IMR-90 (cell line): Measurements from ENCODE around the gene DAP3. TPM values are rescaled to one million over a fixed set of nuclear protein-coding genes. Genes with fewer than 3 reads are reported as not detected.

ENCODE experiments used
- ATAC-seq: fragments of 200-7000 bp; cut with Tn5 transposase; 2 replicates; pipeline ENCODE4 v1.9.1; 2020; ENCODE audit warnings: low read depth, mild to moderate bottlenecking, moderate library complexity
- BruUV-seq: library from RNA; stranded (reverse); fragments of 400-500 nt; replicated peaks from 2 replicates; lab custom pipeline; 2021; lab: Mats Ljungman, UMichigan
- CTCF ChIA-PET: fragments of 300-600 bp; formaldehyde crosslinking; extraction: SDS; loops from one replicate; lab custom pipeline; 2021; ENCODE audit warnings: antibody characterized with exemption; lab: Yijun Ruan, JAX
- POLR2A ChIA-PET: fragments of 300-600 bp; sonication (Branson Sonifier 250); formaldehyde crosslinking; loops from one replicate; lab custom pipeline; 2022; ENCODE audit warnings: antibody characterized with exemption; ENCODE audit not compliant: unreplicated experiment; lab: Charles Lee
- DNase-seq: peaks from one replicate; pipeline ENCODE4 v3.0.0; 2013
- H2AFZ ChIP-seq: replicated peaks from 2 replicates; pipeline ENCODE3; 2013; ENCODE audit warnings: low read length, mild to moderate bottlenecking; ENCODE audit not compliant: poor library complexity
- H2AK5ac ChIP-seq: 2 replicates; pipeline ENCODE4 v1.6.1; 2013; ENCODE audit warnings: low read depth, low read length, inconsistent platforms
- H2AK9ac ChIP-seq: replicated peaks from 2 replicates; pipeline ENCODE3; 2013; ENCODE audit warnings: mild to moderate bottlenecking, low read depth, low read length, moderate library complexity; ENCODE audit not compliant: poor library complexity
- H2BK120ac ChIP-seq: 2 replicates; pipeline ENCODE4 v1.6.1; 2013; ENCODE audit warnings: low read depth, low read length, inconsistent platforms
- H2BK15ac ChIP-seq: 3 replicates; pipeline ENCODE4 v1.6.1; 2013; ENCODE audit warnings: low read depth, low read length, inconsistent platforms
- H2BK20ac ChIP-seq: 2 replicates; pipeline ENCODE4 v1.6.1; 2013; ENCODE audit warnings: low read depth, mild to moderate bottlenecking, inconsistent platforms, low read length, moderate library complexity
- H2BK5ac ChIP-seq: 2 replicates; pipeline ENCODE4 v1.6.1; 2013; ENCODE audit warnings: mild to moderate bottlenecking, low read depth, low read length, inconsistent platforms; ENCODE audit not compliant: poor library complexity, severe bottlenecking
- H3K14ac ChIP-seq: replicated peaks from 2 replicates; pipeline ENCODE4 v1.6.1; 2013; ENCODE audit warnings: low read depth, low read length, inconsistent platforms
- H3K18ac ChIP-seq: 2 replicates; pipeline ENCODE4 v1.6.1; 2013; ENCODE audit warnings: low read depth, low read length, control low read depth
- H3K23ac ChIP-seq: 2 replicates; pipeline ENCODE4 v1.6.1; 2013; ENCODE audit warnings: low read depth, low read length, inconsistent platforms
- H3K27ac ChIP-seq: 2 replicates; pipeline ENCODE4 v1.5.1; 2013; ENCODE audit warnings: mild to moderate bottlenecking, control low read depth, low read length; ENCODE audit not compliant: insufficient read depth
- H3K27me3 ChIP-seq: 2 replicates; pipeline ENCODE4 v1.6.1; 2013; ENCODE audit warnings: low read length; ENCODE audit not compliant: control insufficient read depth, insufficient read depth
- H3K36me3 ChIP-seq: 2 replicates; pipeline ENCODE4 v1.6.1; 2013; ENCODE audit warnings: low read length, mixed read lengths; ENCODE audit not compliant: control insufficient read depth, insufficient read depth
- H3K4ac ChIP-seq: 2 replicates; pipeline ENCODE4 v1.6.1; 2013; ENCODE audit warnings: low read depth, low read length, inconsistent platforms
- H3K4me1 ChIP-seq: 2 replicates; pipeline ENCODE4 v1.6.1; 2013; ENCODE audit warnings: low read length, mixed read lengths; ENCODE audit not compliant: control insufficient read depth, insufficient read depth
- H3K4me2 ChIP-seq: 2 replicates; pipeline ENCODE4 v1.6.1; 2013; ENCODE audit warnings: low read depth, mild to moderate bottlenecking, control low read depth, low read length, moderate library complexity
- H3K4me3 ChIP-seq: 2 replicates; pipeline ENCODE4 v1.5.1; 2013; ENCODE audit warnings: low read depth, mild to moderate bottlenecking, control low read depth, low read length, moderate library complexity; ENCODE audit not compliant: insufficient read depth
- H3K56ac ChIP-seq: 2 replicates; pipeline ENCODE4 v1.6.1; 2013; ENCODE audit warnings: low read length, inconsistent platforms; ENCODE audit not compliant: insufficient read depth; ENCODE audit errors: extremely low read depth
- H3K79me1 ChIP-seq, 2 experiments: 2 replicates each; pipeline ENCODE4 v1.6.1; 2013; ENCODE audit warnings: low read length in 2 of 2, inconsistent platforms in 1 of 2, low read depth in 1 of 2
- H3K9ac ChIP-seq: 2 replicates; pipeline ENCODE4 v1.6.1; 2013; ENCODE audit warnings: low read depth, low read length, control low read depth
- H3K9me1 ChIP-seq: 2 replicates; pipeline ENCODE4 v1.6.1; 2013; ENCODE audit warnings: low read length, inconsistent platforms; ENCODE audit not compliant: insufficient read depth
- H3K9me3 ChIP-seq: 2 replicates; pipeline ENCODE4 v1.6.1; 2013; ENCODE audit warnings: low read length; ENCODE audit not compliant: control insufficient read depth, insufficient read depth
- H4K20me1 ChIP-seq: 2 replicates; pipeline ENCODE4 v1.6.1; 2013; ENCODE audit warnings: low read length, inconsistent platforms; ENCODE audit not compliant: insufficient read depth
- H4K5ac ChIP-seq: 2 replicates; pipeline ENCODE4 v1.6.1; 2013; ENCODE audit warnings: mild to moderate bottlenecking, low read depth, low read length, control low read depth
- H4K8ac ChIP-seq, 2 experiments: 2 replicates each; pipeline ENCODE4 v1.6.1; 2013; ENCODE audit warnings: low read depth in 2 of 2, low read length in 2 of 2, control low read depth in 1 of 2, inconsistent platforms in 1 of 2
- H4K91ac ChIP-seq: 2 replicates; pipeline ENCODE4 v1.6.1; 2013; ENCODE audit warnings: low read depth, low read length, inconsistent platforms; ENCODE audit not compliant: insufficient read depth
- BHLHE40 ChIP-seq: fragments of 150-350 bp; IDR thresholded peaks from 2 replicates; pipeline ENCODE4 v1.6.1; 2016; ENCODE audit warnings: mild to moderate bottlenecking, low read depth, low read length
- CEBPB ChIP-seq: IDR thresholded peaks from 2 replicates; pipeline ENCODE4 v1.6.1; 2012; ENCODE audit warnings: low read depth, low read length, improper control_type of control experiment
- CTCF ChIP-seq: conservative IDR thresholded peaks from 2 replicates; pipeline ENCODE4 v1.5.1; 2012; ENCODE audit warnings: mild to moderate bottlenecking, low read depth, low read length, improper control_type of control experiment
- ELK1 ChIP-seq: fragments of 150-350 bp; IDR thresholded peaks from 2 replicates; pipeline ENCODE4 v1.6.1; 2016; ENCODE audit warnings: low read depth, mild to moderate bottlenecking, low read length, moderate library complexity, borderline replicate concordance
- FOS ChIP-seq: fragments of 150-350 bp; IDR thresholded peaks from 2 replicates; pipeline ENCODE4 v1.6.1; 2016; ENCODE audit warnings: low read depth, low read length
- MAFK ChIP-seq: IDR thresholded peaks from 2 replicates; pipeline ENCODE4 v1.6.1; 2012; ENCODE audit warnings: low read depth, low read length, improper control_type of control experiment
- MAZ ChIP-seq: IDR thresholded peaks from 2 replicates; pipeline ENCODE4 v1.6.1; 2012; ENCODE audit warnings: low read depth, mild to moderate bottlenecking, low read length, improper control_type of control experiment, moderate library complexity, borderline replicate concordance
- MXI1 ChIP-seq: IDR thresholded peaks from 2 replicates; pipeline ENCODE4 v1.6.1; 2012; ENCODE audit warnings: low read depth, mild to moderate bottlenecking, low read length, moderate library complexity, borderline replicate concordance
- POLR2A ChIP-seq: IDR thresholded peaks from 2 replicates; pipeline ENCODE4 v1.6.1; 2012; ENCODE audit warnings: mild to moderate bottlenecking, low read depth, low read length
- RAD21 ChIP-seq: IDR thresholded peaks from 2 replicates; pipeline ENCODE4 v1.6.1; 2012; ENCODE audit warnings: low read length, improper control_type of control experiment
- RCOR1 ChIP-seq: IDR thresholded peaks from 2 replicates; pipeline ENCODE4 v1.6.1; 2012; ENCODE audit warnings: mild to moderate bottlenecking, low read length, improper control_type of control experiment; ENCODE audit not compliant: insufficient replicate concordance
- RFX5 ChIP-seq: IDR thresholded peaks from 2 replicates; pipeline ENCODE4 v1.8.0; 2012; ENCODE audit warnings: low read depth, mild to moderate bottlenecking, low read length, moderate library complexity
- WGBS, 2 experiments: methylation state at CpG; one replicate each; pipeline versions ENCODE4 v1.1.5 to v1.1.7; 2013; ENCODE audit warnings: missing lambda C conversion rate in 2 of 2; ENCODE audit not compliant: insufficient read length in 1 of 2; ENCODE audit errors: extremely low coverage in 2 of 2; 5-methylcytosine and 5-hydroxymethylcytosine counted together
- dilution Hi-C: fragments of 300-500 bp; cut with HindIII; formaldehyde crosslinking; loops from one replicate; pipeline ENCODE4 v1.14.3; 2018; ENCODE audit warnings: low sequenced_read_pairs; ENCODE audit not compliant: unreplicated experiment
- in situ Hi-C: fragments of 300-500 bp; cut with MboI; formaldehyde crosslinking; loops from 3 replicates; pipeline ENCODE4 v1.14.3; 2019; ENCODE audit warnings: low sequenced_read_pairs, inconsistent platforms, mixed read lengths
- intact Hi-C: fragments of 100-400 bp; cut with micrococcal nuclease; formaldehyde crosslinking; loops from 2 replicates; pipeline ENCODE4 v1.10.0; 2022
- polyA plus RNA-seq, 3 experiments: library from polyadenylated mRNA; depleted of rRNA; stranded (reverse); fragments of >200 nt; gene quantifications; 2 replicates each; pipeline ENCODE4 v1.2.3, GENCODE V29; 2012; ENCODE audit warnings: low replicate concordance in 1 of 3
- total RNA-seq: library from RNA; depleted of rRNA; stranded (reverse); fragments of >200 nt; gene quantifications from 2 replicates; pipeline ENCODE4 v1.2.3, GENCODE V29; 2012

DAP3 gene
- total and polyA plus RNA-seq, 2 of the 4 experiments (the other 2 are of a cell fraction): 48.6 to 126 TPM

- H3K79me1 ChIP-seq: peaks cover 18 to 34% of the 10 kb centered on the region in 2 experiments
- intact Hi-C loops: no loop called here
- no peak overlapping the region for H3K9ac ChIP-seq
- no peak overlapping the region for H2BK120ac ChIP-seq
- dilution Hi-C loops: no loop called here
- H3K4me1 ChIP-seq: no peaks in the 10 kb centered on the region
- H3K9me3 ChIP-seq: no peaks in the 10 kb centered on the region
- no peaks in the 10 kb centered on the region for H4K20me1 ChIP-seq
- no peak overlapping the region for H4K91ac ChIP-seq
- no peak overlapping the region for H4K8ac ChIP-seq
- no peak overlapping the region for H3K18ac ChIP-seq
- H3K4me3 ChIP-seq: no peak overlapping the region
- no peak overlapping the region for H3K56ac ChIP-seq
- TF ChIP-seq RAD21 (no peak), RFX5 (no peak), FOS (no peak), MXI1 (no peak), MAZ (no peak), BHLHE40 (no peak), ELK1 (no peak), RCOR1 (no peak), POLR2A (no peak), CEBPB (no peak), MAFK (no peak), CTCF (no peak)
- H2AFZ ChIP-seq: no peak overlapping the region
- H3K4me2 ChIP-seq: no peak overlapping the region
- H3K9me1 ChIP-seq: no peaks in the 10 kb centered on the region
- H2BK20ac ChIP-seq: no peak overlapping the region
- H2BK15ac ChIP-seq: no peak overlapping the region
- H3K4ac ChIP-seq: no peak overlapping the region
- ChIA-PET CTCF (no interaction called here), POLR2A (no interaction called here)
- H3K36me3 ChIP-seq: peaks cover 14% of the 10 kb centered on the region
- H3K23ac ChIP-seq: no peak overlapping the region
- H2BK5ac ChIP-seq: no peak overlapping the region
- no peak overlapping the region for H3K14ac ChIP-seq
- BruUV-seq: no TSS peak
- ATAC-seq: no peak
- no peak overlapping the region for H3K27ac ChIP-seq
- no peak overlapping the region for H2AK5ac ChIP-seq
- no peak for DNase-seq
- no peak overlapping the region for H4K5ac ChIP-seq
- H2AK9ac ChIP-seq: no peak overlapping the region
- in situ Hi-C loops: no loop called here
- no peaks in the 10 kb centered on the region for H3K27me3 ChIP-seq
- no CpG with 5 or more reads among the region's 2 CpGs for WGBS, 2 experiments
These were observed 24.2 kb downstream of the DAP3 start for GRCh38 chr1:155713075-155713474.
